ENCODE measurements around the gene KPTN. TPM values are rescaled to one million over a fixed set of nuclear protein-coding genes. Genes with fewer than 3 reads are reported as not detected.

Gene KPTN
- total RNA-seq, 1 experiment from 2014 or later, result 23.8 TPM

- intact Hi-C loops (cut with micrococcal nuclease), result no loop called here
- ChIA-PET POLR2A (no interaction called here), CTCF (no interaction called here), RAD21 (ENCODE audit: low non-redundant PET in 1 of 2, low total read pairs in 2 of 2, uncharacterized antibody in 2 of 2, unreplicated experiment in 2 of 2) (no interaction called here)
- peaks cover 32% of the 10 kb centered on the region for H3K27me3 ChIP-seq (ENCODE audit: insufficient read depth, low read length)
- H3K4me2 ChIP-seq (ENCODE audit: low read length), result no peak overlapping the region
- no peaks in the 10 kb centered on the region for H4K20me1 ChIP-seq (ENCODE audit: insufficient read depth)
- H3K79me2 ChIP-seq (ENCODE audit: insufficient read depth, low read length), result no peaks in the 10 kb centered on the region
- no peak for DNase-seq (ENCODE audit: low read depth, low spot score)
- H3K4me3 ChIP-seq (replicated peaks in 1 of 2; ENCODE audit: low read depth in 1 of 2, low read length in 2 of 2), result no peak overlapping the region
- no peak overlapping the region for H3K27ac ChIP-seq (ENCODE audit: low read depth, low read length)
- no peaks in the 10 kb centered on the region for H3K36me3 ChIP-seq (ENCODE audit: control insufficient read depth in 1 of 2, insufficient read depth in 2 of 2, low read length in 2 of 2)
- no TSS peak for BruUV-seq (replicated peaks)
- H3K9me3 ChIP-seq (ENCODE audit: control insufficient read depth in 1 of 2, insufficient read depth in 1 of 2, low read depth in 1 of 2, low read length in 2 of 2), result no peaks in the 10 kb centered on the region
- no peak for ATAC-seq
- H3K9ac ChIP-seq (ENCODE audit: low read length), result no peak overlapping the region
- H2AFZ ChIP-seq (ENCODE audit: low read depth, low read length, poor library complexity, severe bottlenecking), result no peak overlapping the region
- no peaks in the 10 kb centered on the region for H3K9me2 ChIP-seq (ENCODE audit: insufficient read depth)
- peaks cover 0 to 2% of the 10 kb centered on the region in 2 experiments; a peak in 1 of 4 replicates for H3K4me1 ChIP-seq (ENCODE audit: control insufficient read depth in 1 of 2, insufficient read depth in 2 of 2, low read length in 2 of 2)
- TF ChIP-seq SIN3A (IDR thresholded peaks at IDR 0.05; ENCODE audit: low read depth) (no peak), REST (IDR thresholded peaks at IDR 0.05; ENCODE audit: low read depth) (no peak), ELF1 (IDR thresholded peaks at IDR 0.05; ENCODE audit: borderline replicate concordance, low read depth) (no peak), CBX3 (IDR thresholded peaks at IDR 0.05; ENCODE audit: low read depth) (no peak), SRF (IDR thresholded peaks at IDR 0.05; ENCODE audit: low read depth) (no peak), ZNF274 (IDR thresholded peaks at IDR 0.05; ENCODE audit: low read depth, low read length) (no peak), ZBTB33 (IDR thresholded peaks at IDR 0.05; ENCODE audit: extremely low read depth, insufficient replicate concordance, low read length) (no peak), POLR2AphosphoS5 (IDR thresholded peaks at IDR 0.05; ENCODE audit: low read depth, low read length) (no peak)
These were observed 18.1 kb downstream of the KPTN start for GRCh38 chr19:47465957-47466356.

All from HCT116 (cell line).